SHP77 (cell line): Measurements from ENCODE around the gene DDX60.
A peak's percentile ranks its signal among the peaks of the same experiment; 100 is the strongest.
"Not testable (repeated sequence)": the region's sequence is repeated elsewhere in the genome, so short reads cannot be mapped to it uniquely, and the experiment has no call there.

Source experiments
- DNase-seq, 2 experiments: peaks; one replicate each; lab custom pipeline; 2025; lab: John Stamatoyannopoulos, UW

The DDX60 gene

GRCh38 chr4:168318266-168318895 is at the start of gene DDX60:
DDX60 (minus strand) TSS chr4:168318752; CDS start chr4:168311259, 7,493 bp downstream.
- peak; percentile 28 to 45 for DNase-seq

GRCh38 chr4:168367065-168367464 is 48.5 kb upstream of the DDX60 start:
- no peak for DNase-seq

- DNase-seq, result no peak
These were observed 43.5 kb upstream of the DDX60 start for GRCh38 chr4:168362025-168362401.

GRCh38 chr4:168361365-168362024 is 42.9 kb upstream of the DDX60 start:
- DNase-seq, result no peak

GRCh38 chr4:168360271-168360670 is 41.7 kb upstream of the DDX60 start:
- DNase-seq, result no peak

GRCh38 chr4:168357941-168358340 is 39.4 kb upstream of the DDX60 start:
- DNase-seq, result no peak

- no peak for DNase-seq
These were observed 35.2 kb upstream of the DDX60 start for GRCh38 chr4:168353746-168354145.

GRCh38 chr4:168337550-168337940 is 19.0 kb upstream of the DDX60 start:
- no peak for DNase-seq

- no peak for DNase-seq
These were observed 18.4 kb upstream of the DDX60 start for GRCh38 chr4:168336837-168337549.

GRCh38 chr4:168335621-168336020 is 17.1 kb upstream of the DDX60 start:
- no peak for DNase-seq

- no peak for DNase-seq
These were observed 15.5 kb upstream of the DDX60 start for GRCh38 chr4:168334053-168334452.

- DNase-seq, result not testable (repeated sequence)
These were observed 12.0 kb upstream of the DDX60 start for GRCh38 chr4:168330575-168330974.

- no peak for DNase-seq
These were observed 7.0 kb upstream of the DDX60 start for GRCh38 chr4:168325591-168325990.

- no peak for DNase-seq
These were observed 2.5 kb upstream of the DDX60 start for GRCh38 chr4:168321006-168321405.

- DNase-seq, result no peak
These were observed 1.0 kb upstream of the DDX60 start for GRCh38 chr4:168319486-168320019.

GRCh38 chr4:168317621-168318020 is 931 bp downstream of the DDX60 start:
- no peak for DNase-seq

GRCh38 chr4:168309781-168310180 is 8.8 kb downstream of the DDX60 start:
- DNase-seq, result no peak

GRCh38 chr4:168308912-168309311 is 9.6 kb downstream of the DDX60 start:
- DNase-seq, result no peak

GRCh38 chr4:168306476-168306875 is 12.1 kb downstream of the DDX60 start:
- DNase-seq, result no peak

GRCh38 chr4:168304744-168305459 is 13.7 kb downstream of the DDX60 start:
- DNase-seq, result peak in 1 of 2 experiments; percentile 6

- DNase-seq, result not testable (repeated sequence)
These were observed 15.1 kb downstream of the DDX60 start for GRCh38 chr4:168303430-168303829.

- DNase-seq, result no peak
These were observed 25.1 kb downstream of the DDX60 start for GRCh38 chr4:168293386-168293975.
